ENCODE data around the gene DPH2.

DNA sequence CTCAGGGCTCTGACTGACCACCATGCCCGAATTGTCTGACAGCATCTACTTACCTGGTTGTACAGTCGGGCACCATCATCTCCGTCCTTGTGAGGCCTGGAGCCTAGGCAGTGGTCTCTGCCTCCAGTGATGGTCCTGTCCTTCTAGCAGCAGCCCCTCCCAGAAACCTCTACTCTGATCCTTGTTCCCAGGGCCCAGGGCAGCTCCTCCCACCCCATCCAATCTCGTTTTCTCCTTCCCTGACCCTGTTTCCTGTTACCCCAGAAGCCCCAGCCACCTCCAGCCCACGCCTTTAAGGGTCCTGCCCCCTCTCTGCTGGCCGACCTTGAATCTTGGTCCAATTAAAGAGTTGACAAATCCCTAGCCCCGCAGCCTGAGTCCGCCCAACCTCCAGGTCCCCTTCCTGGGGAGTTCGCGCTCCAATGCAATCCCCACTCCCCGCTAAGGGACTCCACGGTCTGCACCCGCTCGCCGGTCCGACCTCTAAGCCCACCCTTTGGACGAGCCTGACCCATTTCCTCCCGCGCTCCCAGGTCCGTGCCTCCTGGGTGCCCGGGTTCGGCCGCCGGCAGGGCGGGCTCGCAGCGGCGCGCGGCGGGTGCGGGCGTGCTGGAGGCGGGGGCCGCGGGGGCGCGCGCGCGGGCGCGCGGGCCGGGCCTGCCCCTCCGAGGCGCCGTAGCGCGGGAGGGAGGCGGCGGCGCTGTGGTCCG lies 8.9 kb downstream of the DPH2 start, which contains the start of gene B4GALT2:
- TF ChIP-seq, protein P1, sequence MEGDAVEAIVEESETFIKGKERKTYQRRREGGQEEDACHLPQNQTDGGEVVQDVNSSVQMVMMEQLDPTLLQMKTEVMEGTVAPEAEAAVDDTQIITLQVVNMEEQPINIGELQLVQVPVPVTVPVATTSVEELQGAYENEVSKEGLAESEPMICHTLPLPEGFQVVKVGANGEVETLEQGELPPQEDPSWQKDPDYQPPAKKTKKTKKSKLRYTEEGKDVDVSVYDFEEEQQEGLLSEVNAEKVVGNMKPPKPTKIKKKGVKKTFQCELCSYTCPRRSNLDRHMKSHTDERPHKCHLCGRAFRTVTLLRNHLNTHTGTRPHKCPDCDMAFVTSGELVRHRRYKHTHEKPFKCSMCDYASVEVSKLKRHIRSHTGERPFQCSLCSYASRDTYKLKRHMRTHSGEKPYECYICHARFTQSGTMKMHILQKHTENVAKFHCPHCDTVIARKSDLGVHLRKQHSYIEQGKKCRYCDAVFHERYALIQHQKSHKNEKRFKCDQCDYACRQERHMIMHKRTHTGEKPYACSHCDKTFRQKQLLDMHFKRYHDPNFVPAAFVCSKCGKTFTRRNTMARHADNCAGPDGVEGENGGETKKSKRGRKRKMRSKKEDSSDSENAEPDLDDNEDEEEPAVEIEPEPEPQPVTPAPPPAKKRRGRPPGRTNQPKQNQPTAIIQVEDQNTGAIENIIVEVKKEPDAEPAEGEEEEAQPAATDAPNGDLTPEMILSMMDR (IDR thresholded peaks at IDR 0.05) = no peak
- TF ChIP-seq POLR2A (IDR thresholded peaks at IDR 0.05) = no peak
